Thyroid gland (tissue), 4 donors: ENCODE results near the gene RARRES1. TPM values are rescaled to one million over a fixed set of nuclear protein-coding genes. Genes with fewer than 3 reads are reported as not detected.

Source experiments
- DNase-seq, 2 donors: peaks; one replicate each; pipeline ENCODE4 v3.0.0-alpha.2; 2019
- H3K27ac ChIP-seq, 3 donors: fragments of 200-600 bp; sonication (generic); 1 replicate in 2 of 3; 2 replicates in 1 of 3; pipeline ENCODE4 v1.5.1; 2016 to 2019; ENCODE audit warnings: mild to moderate bottlenecking in 1 of 3, moderate library complexity in 1 of 3
- H3K27me3 ChIP-seq: fragments of 200-600 bp; sonication (generic); one replicate; pipeline ENCODE4 v1.5.1; 2019
- H3K36me3 ChIP-seq, 2 donors: fragments of 200-600 bp; sonication (generic); one replicate each; pipeline ENCODE4 v1.5.1; 2016 to 2019
- H3K4me1 ChIP-seq, 2 donors: fragments of 200-600 bp; sonication (generic); one replicate each; pipeline ENCODE4 v1.5.1; 2017 to 2019
- H3K4me3 ChIP-seq, 3 donors: fragments of 200-600 bp; sonication (generic); replicated peaks in 1 of 3; 1 replicate in 2 of 3; 2 replicates in 1 of 3; pipeline ENCODE4 v1.5.1; 2016; ENCODE audit warnings: mild to moderate bottlenecking in 1 of 3
- H3K9me3 ChIP-seq: fragments of 200-600 bp; sonication (generic); one replicate; pipeline ENCODE4 v1.5.1; 2017
- POLR2A ChIP-seq, 2 donors: fragments of 450-650 bp; IDR thresholded peaks; one replicate each; pipeline ENCODE4 v1.6.1; 2017; ENCODE audit warnings: antibody characterized with exemption in 2 of 2, mild to moderate bottlenecking in 2 of 2, moderate library complexity in 1 of 2
- WGBS, 2 donors: methylation state at CpG; one replicate each; pipeline ENCODE4 v1.1.5; 2017; 5-methylcytosine and 5-hydroxymethylcytosine counted together
- intact Hi-C: fragments of 100-400 bp; cut with DNase I; formaldehyde crosslinking; loops from one replicate; pipeline ENCODE4 v1.15.1; 2023
- total RNA-seq, 4 donors: library from RNA; depleted of rRNA; stranded (reverse); fragments of >200 nt; gene quantifications; one replicate each; pipeline ENCODE4 v1.2.3, GENCODE V29; 2016
- TF ChIP-seq, protein P1 (sequence below), 6 experiments: fragments of 200-600 bp in 3 of 6; fragments of 450-650 bp in 3 of 6; sonication (generic) in 3 of 6; IDR thresholded peaks; one replicate each; pipeline ENCODE4 v1.5.1; 2016 to 2019; ENCODE audit warnings: antibody characterized with exemption in 6 of 6, mild to moderate bottlenecking in 2 of 6, inconsistent platforms in 1 of 6, moderate library complexity in 1 of 6

The RARRES1 gene, protein sequence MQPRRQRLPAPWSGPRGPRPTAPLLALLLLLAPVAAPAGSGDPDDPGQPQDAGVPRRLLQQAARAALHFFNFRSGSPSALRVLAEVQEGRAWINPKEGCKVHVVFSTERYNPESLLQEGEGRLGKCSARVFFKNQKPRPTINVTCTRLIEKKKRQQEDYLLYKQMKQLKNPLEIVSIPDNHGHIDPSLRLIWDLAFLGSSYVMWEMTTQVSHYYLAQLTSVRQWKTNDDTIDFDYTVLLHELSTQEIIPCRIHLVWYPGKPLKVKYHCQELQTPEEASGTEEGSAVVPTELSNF
- total RNA-seq, result 100 to 1,000 TPM in 1 of 4 donors, 10 to 100 TPM in 1, 1 to 10 TPM in 2; 4.8 to 394 (median 21.4) TPM

DNA sequence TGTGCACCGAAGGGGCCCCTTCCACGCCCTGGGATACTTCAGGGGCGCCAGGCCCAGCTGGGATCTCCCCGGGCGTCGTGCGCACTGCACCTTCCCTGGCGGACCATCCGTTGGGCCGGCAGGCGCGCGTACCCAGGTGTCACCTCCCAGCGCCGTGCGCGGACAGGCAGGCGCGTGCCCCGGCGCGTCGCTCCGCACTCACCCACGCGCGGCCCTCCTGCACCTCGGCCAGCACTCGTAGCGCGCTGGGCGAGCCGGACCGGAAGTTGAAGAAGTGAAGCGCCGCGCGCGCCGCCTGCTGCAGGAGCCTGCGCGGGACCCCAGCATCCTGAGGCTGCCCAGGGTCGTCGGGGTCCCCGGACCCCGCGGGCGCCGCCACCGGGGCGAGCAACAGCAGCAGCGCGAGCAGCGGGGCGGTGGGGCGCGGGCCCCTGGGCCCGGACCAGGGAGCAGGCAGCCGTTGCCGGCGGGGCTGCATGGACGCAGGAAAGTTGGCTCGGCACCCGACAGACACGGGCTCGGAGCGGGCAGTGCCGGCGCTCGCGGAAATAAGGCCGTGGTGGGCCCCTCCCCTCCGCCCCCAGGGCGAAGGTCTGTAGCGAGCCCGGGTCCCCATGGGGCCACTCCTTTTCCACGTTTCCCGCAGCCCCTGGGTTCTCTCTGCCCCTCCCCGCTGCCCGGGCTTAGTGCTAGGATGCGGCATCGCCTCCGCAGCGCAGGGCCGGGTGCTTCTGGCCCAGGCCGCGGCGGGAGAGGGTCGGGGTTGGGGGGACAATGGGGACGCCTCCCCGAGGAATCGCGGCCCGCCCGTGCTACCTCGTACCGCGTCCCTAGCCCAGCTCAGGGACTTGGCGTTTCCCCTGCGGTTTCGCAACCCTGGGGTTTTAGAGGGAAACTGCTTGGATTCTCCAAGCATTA, at the start of gene RARRES1:
RARRES1 (minus strand) TSS at position 520 of the 918 bp plus-strand sequence; CDS start at position 478, 42 bp downstream.
- intact Hi-C loops, result no loop called here
- TF ChIP-seq, protein P1, sequence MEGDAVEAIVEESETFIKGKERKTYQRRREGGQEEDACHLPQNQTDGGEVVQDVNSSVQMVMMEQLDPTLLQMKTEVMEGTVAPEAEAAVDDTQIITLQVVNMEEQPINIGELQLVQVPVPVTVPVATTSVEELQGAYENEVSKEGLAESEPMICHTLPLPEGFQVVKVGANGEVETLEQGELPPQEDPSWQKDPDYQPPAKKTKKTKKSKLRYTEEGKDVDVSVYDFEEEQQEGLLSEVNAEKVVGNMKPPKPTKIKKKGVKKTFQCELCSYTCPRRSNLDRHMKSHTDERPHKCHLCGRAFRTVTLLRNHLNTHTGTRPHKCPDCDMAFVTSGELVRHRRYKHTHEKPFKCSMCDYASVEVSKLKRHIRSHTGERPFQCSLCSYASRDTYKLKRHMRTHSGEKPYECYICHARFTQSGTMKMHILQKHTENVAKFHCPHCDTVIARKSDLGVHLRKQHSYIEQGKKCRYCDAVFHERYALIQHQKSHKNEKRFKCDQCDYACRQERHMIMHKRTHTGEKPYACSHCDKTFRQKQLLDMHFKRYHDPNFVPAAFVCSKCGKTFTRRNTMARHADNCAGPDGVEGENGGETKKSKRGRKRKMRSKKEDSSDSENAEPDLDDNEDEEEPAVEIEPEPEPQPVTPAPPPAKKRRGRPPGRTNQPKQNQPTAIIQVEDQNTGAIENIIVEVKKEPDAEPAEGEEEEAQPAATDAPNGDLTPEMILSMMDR (IDR thresholded peaks at IDR 0.05), result no peak
- no peak for TF ChIP-seq POLR2A (IDR thresholded peaks at IDR 0.05)
- Histone ChIP-seq H3K4me1 (peaks cover 4 to 16% of the 10 kb centered on the region in 2 donors), H3K27ac (peak within 1 kb of the TSS; percentile 19 to 59 (median 38)), H3K36me3 (no peaks in the 10 kb centered on the region), H3K27me3 (no peaks in the 10 kb centered on the region), H3K4me3 (peak within 1 kb of the TSS; percentile 46 to 66 (median 63)), H3K9me3 (no peaks in the 10 kb centered on the region)
- DNase-seq, result peak; percentile 67 to 77
- 0 to 7% methylated on average over 18 to 26 of the region's 101 CpGs for WGBS, 2 donors

DNA sequence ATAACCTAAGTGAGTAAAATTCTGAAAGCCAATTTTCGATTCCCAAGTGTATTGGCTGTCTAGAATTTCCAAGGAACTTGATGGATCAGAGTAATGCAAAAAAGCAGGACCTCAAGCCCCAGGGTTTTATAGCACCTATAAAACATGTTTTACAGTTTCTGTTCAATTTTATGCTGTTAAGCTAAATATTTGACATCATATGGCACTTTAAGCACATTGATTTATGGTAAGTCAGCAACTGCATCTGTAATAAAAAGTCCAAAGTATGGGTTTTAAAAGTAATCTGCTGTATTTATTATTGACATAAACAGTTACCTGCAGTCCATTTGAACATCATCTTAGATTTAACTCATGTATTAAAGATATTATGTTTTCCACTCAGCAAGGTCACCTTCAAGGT, 49.6 kb upstream of the RARRES1 start:
- Histone ChIP-seq H3K4me3 (no peak overlapping the region), H3K27ac (no peak overlapping the region), H3K36me3 (no peaks in the 10 kb centered on the region), H3K27me3 (no peaks in the 10 kb centered on the region), H3K9me3 (no peaks in the 10 kb centered on the region), H3K4me1 (no peaks in the 10 kb centered on the region)
- intact Hi-C loops, result no loop called here
- 85 to 86% methylated on average over 1 of the region's 1 CpG for WGBS, 2 donors
- no peak for TF ChIP-seq POLR2A (IDR thresholded peaks at IDR 0.05)
- TF ChIP-seq, protein P1 (IDR thresholded peaks at IDR 0.05), result no peak
- no peak for DNase-seq

DNA sequence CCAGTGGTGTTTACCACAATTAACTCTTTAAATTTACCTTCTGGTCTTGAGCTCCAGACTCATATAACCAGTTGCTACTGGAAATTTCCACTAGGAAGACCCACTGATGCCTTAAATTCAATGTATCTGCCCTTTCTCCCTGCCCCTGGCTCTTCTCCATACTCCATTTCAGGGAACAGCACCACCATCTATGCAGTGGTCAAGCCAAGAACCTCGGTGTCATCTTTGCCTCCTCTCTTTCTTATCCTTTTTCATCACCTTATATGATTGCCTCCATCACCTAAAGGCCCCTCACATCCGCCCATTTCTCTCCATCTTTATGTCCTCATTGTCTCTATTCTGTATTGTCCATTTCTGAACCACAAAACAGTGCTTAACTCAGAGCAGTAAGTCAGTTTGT, 48.9 kb upstream of the RARRES1 start:
- Histone ChIP-seq H3K4me1 (peaks cover 0 to 1% of the 10 kb centered on the region in 2 donors), H3K4me3 (no peak overlapping the region), H3K27me3 (no peaks in the 10 kb centered on the region), H3K36me3 (no peaks in the 10 kb centered on the region), H3K9me3 (no peaks in the 10 kb centered on the region), H3K27ac (no peak overlapping the region)
- TF ChIP-seq POLR2A (IDR thresholded peaks at IDR 0.05), result no peak
- TF ChIP-seq, protein P1 (IDR thresholded peaks at IDR 0.05), result no peak
- WGBS, 2 donors, result 94% methylated on average over 2 of the region's 2 CpGs
- DNase-seq, result no peak
- intact Hi-C loops, result no loop called here

DNA sequence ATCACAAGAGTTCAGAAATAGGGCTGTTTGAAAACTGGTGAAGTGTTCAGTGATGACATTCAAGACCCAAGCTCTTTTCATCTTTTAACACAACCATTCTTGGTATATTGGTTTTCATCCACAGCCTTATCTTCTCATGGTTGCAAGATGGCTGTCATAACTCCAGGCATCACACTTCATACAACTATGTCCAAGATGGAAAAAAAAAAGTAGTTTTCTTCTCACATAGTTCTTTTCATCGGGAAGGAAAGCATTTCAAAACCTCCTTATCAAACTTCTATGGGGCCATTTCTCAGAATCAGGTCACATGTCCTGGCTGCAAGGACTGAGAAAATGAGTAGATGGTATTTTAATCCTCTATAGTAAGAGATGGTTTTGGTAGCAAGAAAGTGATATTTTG, 48.5 kb upstream of the RARRES1 start:
- Histone ChIP-seq H3K36me3 (no peaks in the 10 kb centered on the region), H3K9me3 (no peaks in the 10 kb centered on the region), H3K27me3 (no peaks in the 10 kb centered on the region), H3K27ac (no peak overlapping the region), H3K4me1 (peaks cover 3 to 5% of the 10 kb centered on the region in 2 donors), H3K4me3 (no peak overlapping the region)
- no peak for DNase-seq
- 89 to 92% methylated on average over 1 of the region's 1 CpG for WGBS, 2 donors
- TF ChIP-seq, protein P1 (IDR thresholded peaks at IDR 0.05), result no peak
- no peak for TF ChIP-seq POLR2A (IDR thresholded peaks at IDR 0.05)
- intact Hi-C loops, result no loop called here
